H1 (cell line): Measurements from ENCODE around the gene FGF12. TPM values are rescaled to one million over a fixed set of nuclear protein-coding genes. Genes with fewer than 3 reads are reported as not detected.

Experiments used
- CTCF ChIA-PET: fragments of 300-600 bp; sonication (Branson Sonifier 250); formaldehyde crosslinking; loops from one replicate; lab custom pipeline; 2021; ENCODE audit not compliant: partially characterized antibody; lab: Charles Lee
- POLR2A ChIA-PET: fragments of 300-600 bp; sonication (Branson Sonifier 250); formaldehyde crosslinking; loops from one replicate; lab custom pipeline; 2021; ENCODE audit warnings: inconsistent platforms; ENCODE audit not compliant: partially characterized antibody; lab: Charles Lee
- DNase-seq, 2 experiments: peaks; one replicate each; pipeline versions ENCODE4 v3.0.0 to v3.0.0-alpha.2; 2010 to 2022; ENCODE audit warnings: low spot score in 2 of 2, low read depth in 1 of 2, mixed read lengths in 1 of 2
- FAIRE-seq: peaks from 2 replicates; lab custom pipeline; 2011; peaks lifted over from hg19 to GRCh38; lab: Jason Lieb, UNC
- H2AFZ ChIP-seq: 2 replicates; pipeline ENCODE4 v1.8.1; 2012; ENCODE audit warnings: low read length, inconsistent platforms
- H2AK5ac ChIP-seq: 2 replicates; pipeline ENCODE4 v1.6.1; 2013; ENCODE audit warnings: low read depth, low read length
- H2BK120ac ChIP-seq: replicated peaks from 2 replicates; pipeline ENCODE3; 2013; ENCODE audit warnings: low read depth, low read length, inconsistent platforms
- H2BK12ac ChIP-seq: 2 replicates; pipeline ENCODE4 v1.6.1; 2013; ENCODE audit warnings: low read depth, low read length
- H2BK15ac ChIP-seq: 2 replicates; pipeline ENCODE4 v1.6.1; 2013; ENCODE audit warnings: low read length
- H2BK20ac ChIP-seq: 2 replicates; pipeline ENCODE4 v1.6.1; 2013; ENCODE audit warnings: low read length
- H2BK5ac ChIP-seq: 2 replicates; pipeline ENCODE4 v1.6.1; 2013; ENCODE audit warnings: low read depth, low read length
- H3K14ac ChIP-seq: 2 replicates; pipeline ENCODE4 v1.6.1; 2013; ENCODE audit warnings: inconsistent platforms; ENCODE audit not compliant: insufficient read length
- H3K18ac ChIP-seq: 2 replicates; pipeline ENCODE4 v1.6.1; 2013; ENCODE audit warnings: low read length; ENCODE audit errors: extremely low read depth
- H3K23ac ChIP-seq: 2 replicates; pipeline ENCODE4 v1.6.1; 2013; ENCODE audit warnings: inconsistent platforms; ENCODE audit not compliant: insufficient read length
- H3K23me2 ChIP-seq: 2 replicates; pipeline ENCODE4 v1.6.1; 2013; ENCODE audit warnings: low read depth, low read length
- H3K27ac ChIP-seq: 2 replicates; pipeline ENCODE4 v1.6.1; 2011; ENCODE audit warnings: low read depth, low read length, inconsistent platforms
- H3K27me3 ChIP-seq, 4 experiments: replicated peaks in 1 of 4; 1 replicate in 1 of 4; 2 replicates in 3 of 4; pipeline versions ENCODE4 v1.6.1 to v1.8.1; 2011 to 2013; ENCODE audit warnings: low read length in 3 of 4, mild to moderate bottlenecking in 3 of 4, inconsistent platforms in 2 of 4, mixed read lengths in 2 of 4, moderate library complexity in 1 of 4; ENCODE audit not compliant: control insufficient read depth in 3 of 4, insufficient read depth in 3 of 4; ENCODE audit errors: extremely low read depth in 1 of 4
- H3K36me3 ChIP-seq, 4 experiments: 2 replicates each; pipeline versions ENCODE4 v1.6.1 to v1.8.1; 2011 to 2013; ENCODE audit warnings: mild to moderate bottlenecking in 4 of 4, low read length in 3 of 4, moderate library complexity in 2 of 4, control low read depth in 1 of 4, inconsistent platforms in 1 of 4; ENCODE audit not compliant: insufficient read depth in 4 of 4, control insufficient read depth in 2 of 4
- H3K4ac ChIP-seq: replicated peaks from 2 replicates; pipeline ENCODE3; 2013; ENCODE audit warnings: low read length, low read depth, mixed read lengths, inconsistent platforms; ENCODE audit not compliant: insufficient read length
- H3K4me1 ChIP-seq, 4 experiments: replicated peaks in 1 of 4; 1 replicate in 1 of 4; 2 replicates in 3 of 4; pipeline versions ENCODE4 v1.6.1 to v1.8.1; 2011 to 2013; ENCODE audit warnings: low read length in 3 of 4, inconsistent platforms in 2 of 4, mixed read lengths in 1 of 4; ENCODE audit not compliant: insufficient read depth in 4 of 4, control insufficient read depth in 3 of 4
- H3K4me2 ChIP-seq, 2 experiments: 2 replicates each; pipeline versions ENCODE4 v1.6.1 to v1.8.1; 2011 to 2013; ENCODE audit warnings: low read depth in 2 of 2, low read length in 2 of 2, control low read depth in 1 of 2, inconsistent platforms in 1 of 2, mild to moderate bottlenecking in 1 of 2; ENCODE audit not compliant: insufficient read depth in 1 of 2
- H3K4me3 ChIP-seq, 4 experiments: fragments of 200-600, 300-600 bp in 1 of 4; sonication (generic), shearing (Covaris generic), sonication (Bioruptor Twin) in 1 of 4; 2 replicates each; pipeline versions ENCODE4 v1.5.1 to v1.8.1; 2011 to 2016; ENCODE audit warnings: low read length in 4 of 4, low read depth in 3 of 4, control low read depth in 2 of 4, inconsistent platforms in 2 of 4, mild to moderate bottlenecking in 2 of 4, mixed read lengths in 1 of 4, moderate library complexity in 1 of 4; ENCODE audit not compliant: insufficient read depth in 2 of 4; ENCODE audit errors: extremely low read depth in 1 of 4
- H3K56ac ChIP-seq: replicated peaks from 2 replicates; pipeline ENCODE3; 2013; ENCODE audit warnings: low read depth, mild to moderate bottlenecking, mixed read lengths, low read length, inconsistent platforms; ENCODE audit not compliant: insufficient read length
- H3K79me1 ChIP-seq: 2 replicates; pipeline ENCODE4 v1.6.1; 2013; ENCODE audit warnings: low read depth, low read length, control low read depth
- H3K79me2 ChIP-seq, 2 experiments: 2 replicates each; pipeline versions ENCODE4 v1.6.1 to v1.8.1; 2012 to 2013; ENCODE audit warnings: low read length in 2 of 2, mild to moderate bottlenecking in 2 of 2, inconsistent platforms in 1 of 2; ENCODE audit not compliant: insufficient read depth in 2 of 2, control insufficient read depth in 1 of 2
- H3K9ac ChIP-seq, 4 experiments: replicated peaks in 1 of 4; 1 replicate in 1 of 4; 2 replicates in 3 of 4; pipeline versions ENCODE4 v1.6.1 to v1.8.1; 2011 to 2013; ENCODE audit warnings: low read depth in 3 of 4, low read length in 3 of 4, control low read depth in 2 of 4, mild to moderate bottlenecking in 2 of 4, moderate library complexity in 2 of 4, inconsistent platforms in 1 of 4; ENCODE audit errors: extremely low read depth in 1 of 4
- H3K9me3 ChIP-seq, 2 experiments: 2 replicates each; pipeline versions ENCODE4 v1.6.1 to v1.8.1; 2012 to 2013; ENCODE audit warnings: mild to moderate bottlenecking in 2 of 2, moderate library complexity in 2 of 2, control low read depth in 1 of 2, inconsistent platforms in 1 of 2, low read depth in 1 of 2, low read length in 1 of 2, mixed read lengths in 1 of 2; ENCODE audit not compliant: insufficient read depth in 2 of 2
- H4K20me1 ChIP-seq, 2 experiments: replicated peaks in 1 of 2; 2 replicates each; pipeline versions ENCODE3 to v1.8.1; 2011 to 2013; ENCODE audit warnings: inconsistent platforms in 2 of 2, low read length in 2 of 2, mild to moderate bottlenecking in 1 of 2; ENCODE audit not compliant: insufficient read depth in 2 of 2, control insufficient read depth in 1 of 2
- H4K5ac ChIP-seq: 2 replicates; pipeline ENCODE4 v1.6.1; 2013; ENCODE audit warnings: low read length, low read depth, mixed read lengths, inconsistent platforms; ENCODE audit not compliant: insufficient read length
- H4K8ac ChIP-seq: 2 replicates; pipeline ENCODE4 v1.8.0; 2013; ENCODE audit warnings: mild to moderate bottlenecking, moderate library complexity, low read length, inconsistent platforms; ENCODE audit not compliant: insufficient read depth; ENCODE audit errors: extremely low read depth
- H4K91ac ChIP-seq: replicated peaks from 2 replicates; pipeline ENCODE3; 2013; ENCODE audit warnings: low read length, mixed read lengths, inconsistent platforms; ENCODE audit not compliant: insufficient read length
- KDM5A ChIP-seq: fragments of 200-600 bp; IDR thresholded peaks from 2 replicates; pipeline ENCODE4 v1.7.1; 2012; ENCODE audit warnings: mild to moderate bottlenecking, low read length, inconsistent platforms, mixed read lengths
- POLR2A ChIP-seq, 2 experiments: IDR thresholded peaks; 1 replicate in 1 of 2; 2 replicates in 1 of 2; pipeline ENCODE4 v1.6.1; 2011; ENCODE audit warnings: low read depth in 2 of 2, low read length in 2 of 2, mild to moderate bottlenecking in 2 of 2; ENCODE audit errors: control extremely low read depth in 1 of 2
- POLR2AphosphoS5 ChIP-seq: IDR thresholded peaks from 2 replicates; pipeline ENCODE4 v1.6.1; 2011; ENCODE audit warnings: low read depth, low read length
- RBBP5 ChIP-seq: IDR thresholded peaks from 2 replicates; pipeline ENCODE4 v1.7.1; 2012; ENCODE audit warnings: low read depth, mild to moderate bottlenecking, inconsistent platforms, low read length, moderate library complexity, borderline replicate concordance
- TAF7 ChIP-seq: optimal IDR thresholded peaks from 2 replicates; pipeline ENCODE3; 2011; ENCODE audit warnings: low read depth, mild to moderate bottlenecking, inconsistent platforms, low read length, moderate library complexity, borderline replicate concordance
- polyA plus RNA-seq, 7 experiments: library from polyadenylated mRNA; depleted of rRNA in 3 of 7; stranded (reverse) in 5 of 7; unstranded in 2 of 7; fragments of >200 nt in 5 of 7; fragments of 200-250 nt in 2 of 7; gene quantifications; 1 replicate in 5 of 7; 2 replicates in 1 of 7; 4 replicates in 1 of 7; pipeline versions ENCODE4 v1.2.1 to v1.2.3, GENCODE V29; 2011 to 2013; ENCODE audit warnings: missing spikeins in 2 of 7, mixed read lengths in 2 of 7
- total RNA-seq: library from RNA; stranded (reverse); fragmentation: NEBNext Ultra II Directional; extraction: Animal tissue kit (Norgen Biotek cat#: 25700); gene quantifications from 2 replicates; pipeline ENCODE4 v1.2.1, GENCODE V29; 2021

Gene FGF12
- total and polyA plus RNA-seq, 2 of the 8 experiments (the other 6 are each of a cell fraction or from before 2014, with no cell fraction given) = 4.1 to 16.6 TPM

- Histone ChIP-seq H3K27me3 (no peaks in the 10 kb centered on the region; a peak in 1 of 7 replicates), H3K4me1 (peaks cover 2 to 11% (median 4%) of the 10 kb centered on the region in 4 experiments; a peak in 4 of 7 replicates), H3K9ac (no peak overlapping the region), H2BK5ac (no peak overlapping the region), H3K4me2 (no peak overlapping the region; a peak in 1 of 4 replicates), H3K4ac (no peak overlapping the region), H4K20me1 (no peaks in the 10 kb centered on the region), H3K79me2 (no peaks in the 10 kb centered on the region), H3K79me1 (no peaks in the 10 kb centered on the region), H3K14ac (no peak overlapping the region), H3K27ac (peak overlapping the region; percentile 47; the same call in 1 of the 2 replicates), H3K56ac (no peak overlapping the region), H2BK12ac (no peak overlapping the region), H3K23ac (no peak overlapping the region), H3K18ac (no peak overlapping the region), H3K23me2 (no peaks in the 10 kb centered on the region; the same call in 1 of the 2 replicates), H4K8ac (no peak overlapping the region), H3K4me3 (peak overlapping the region in 1 of 4 experiments; percentile 22; a peak in 1 of 8 replicates), H2AK5ac (no peak overlapping the region), H4K91ac (no peak overlapping the region), H2BK20ac (no peak overlapping the region), H3K9me3 (no peaks in the 10 kb centered on the region), H2BK15ac (no peak overlapping the region), H2AFZ (no peak overlapping the region), H2BK120ac (no peak overlapping the region), H3K36me3 (no peaks in the 10 kb centered on the region), H4K5ac (no peak overlapping the region)
- CTCF ChIA-PET = interaction anchor here (1.4 kb wide), 1 partner anchor 27 kb away, joined by 3 read pairs; no protein-coding TSS in a partner anchor
- DNase-seq (no peak), FAIRE-seq (no peak)
- POLR2A ChIA-PET = no interaction called here
- peak; percentile 78 for TF ChIP-seq TAF7
- peak; percentile 48; the same call in 1 of the 2 replicates for TF ChIP-seq POLR2AphosphoS5
- TF ChIP-seq KDM5A = no peak
- TF ChIP-seq POLR2A (IDR thresholded peaks at IDR 0.05; ENCODE audit: control extremely low read depth in 1 of 2, low read depth in 2 of 2, low read length in 2 of 2) = peak in 1 of 2 experiments; percentile 66; a peak in 1 of 3 replicates
- TF ChIP-seq RBBP5 = no peak
Measured at GRCh38 chr3:192417559-192418055, 309.7 kb downstream of the FGF12 start.
